ENCODE measurements around the gene PTPRK.
"Not testable (repeated sequence)": the region's sequence is repeated elsewhere in the genome, so short reads cannot be mapped to it uniquely, and the experiment has no call there.

The PTPRK gene

GRCh38 chr6:128487055-128487454, 33.3 kb downstream of the PTPRK start:
- no peak for DNase-seq

- not testable (repeated sequence) for DNase-seq
Observed at GRCh38 chr6:128486580-128486979, 33.8 kb downstream of the PTPRK start.

- no peak for DNase-seq
Observed at GRCh38 chr6:128483472-128484135, 36.8 kb downstream of the PTPRK start.

GRCh38 chr6:128482642-128483041, 37.8 kb downstream of the PTPRK start:
- DNase-seq: no peak

GRCh38 chr6:128479991-128480390, 40.4 kb downstream of the PTPRK start:
- DNase-seq: no peak

GRCh38 chr6:128479048-128479666, 41.2 kb downstream of the PTPRK start:
- DNase-seq: no peak

- DNase-seq: no peak
Observed at GRCh38 chr6:128478230-128479047, 42.0 kb downstream of the PTPRK start.

- no peak for DNase-seq
Observed at GRCh38 chr6:128474933-128475332, 45.5 kb downstream of the PTPRK start.

- DNase-seq: no peak
Observed at GRCh38 chr6:128474481-128474880, 45.9 kb downstream of the PTPRK start.

- DNase-seq: no peak
Observed at GRCh38 chr6:128471907-128472306, 48.5 kb downstream of the PTPRK start.

GRCh38 chr6:128465368-128466343, 54.7 kb downstream of the PTPRK start:
- DNase-seq: no peak

GRCh38 chr6:128464790-128465189, 55.6 kb downstream of the PTPRK start:
- no peak for DNase-seq

GRCh38 chr6:128463942-128464341, 56.5 kb downstream of the PTPRK start:
- no peak for DNase-seq

- DNase-seq: no peak
Observed at GRCh38 chr6:128461501-128461900, 58.9 kb downstream of the PTPRK start.

GRCh38 chr6:128456510-128457230, 63.7 kb downstream of the PTPRK start:
- DNase-seq: no peak

GRCh38 chr6:128455959-128456358, 64.4 kb downstream of the PTPRK start:
- no peak for DNase-seq

GRCh38 chr6:128452713-128453112, 67.7 kb downstream of the PTPRK start:
- no peak for DNase-seq

- DNase-seq: no peak
Observed at GRCh38 chr6:128446497-128446896, 73.9 kb downstream of the PTPRK start.

GRCh38 chr6:128443553-128443952, 76.8 kb downstream of the PTPRK start:
- DNase-seq: no peak

GRCh38 chr6:128439627-128440026, 80.8 kb downstream of the PTPRK start:
- DNase-seq: no peak

GRCh38 chr6:128438393-128438792, 82.0 kb downstream of the PTPRK start:
- DNase-seq: peak; percentile 44

GRCh38 chr6:128437685-128438084, 82.7 kb downstream of the PTPRK start:
- DNase-seq: no peak
